SK-N-SH (cell line): ENCODE results near the gene TMEM41B.

Experiments
- CHD2 ChIP-seq: fragments of 150-350 bp; IDR thresholded peaks from 2 replicates; pipeline ENCODE4 v1.6.1; 2018; ENCODE audit warnings: low read length; ENCODE audit not compliant: partially characterized antibody
- CTCF ChIP-seq: fragments of 200-600 bp; sonication (generic); IDR thresholded peaks from 2 replicates; pipeline ENCODE4 v1.6.1; 2017; ENCODE audit warnings: antibody characterized with exemption, mild to moderate bottlenecking, moderate library complexity
- EP300 ChIP-seq, 2 experiments: IDR thresholded peaks; 2 replicates each; pipeline versions ENCODE4 v1.4.0 to v1.6.1; 2012; ENCODE audit warnings: borderline replicate concordance in 1 of 2, low read depth in 1 of 2, low read length in 1 of 2
- GABPA ChIP-seq: IDR thresholded peaks from 2 replicates; pipeline ENCODE4 v1.4.0; 2012; ENCODE audit warnings: low read depth, mild to moderate bottlenecking
- GATA2 ChIP-seq: sonication (generic); formaldehyde crosslinking; IDR thresholded peaks from 2 replicates; pipeline ENCODE4 v1.5.0; 2020; ENCODE audit warnings: mild to moderate bottlenecking, missing genetic modification reagents
- MXI1 ChIP-seq: IDR thresholded peaks from 2 replicates; pipeline ENCODE4 v1.6.1; 2012; ENCODE audit warnings: mild to moderate bottlenecking, low read depth, low read length, improper control_type of control experiment
- NFIC ChIP-seq: IDR thresholded peaks from 2 replicates; pipeline ENCODE4 v1.4.0; 2012; ENCODE audit warnings: borderline replicate concordance
- USF2 ChIP-seq: fragments of 150-350 bp; IDR thresholded peaks from 2 replicates; pipeline ENCODE4 v1.6.1; 2017; ENCODE audit warnings: antibody characterized with exemption, low read length, low read depth, borderline replicate concordance
- ZBTB33 ChIP-seq: IDR thresholded peaks from 2 replicates; pipeline ENCODE4 v1.4.0; 2012; ENCODE audit warnings: low read depth, borderline replicate concordance

GRCh38 chr11:9301720-9302119 lies 12.7 kb downstream of the TMEM41B start:
- no peak for TF ChIP-seq CHD2
- no peak for TF ChIP-seq CTCF
- TF ChIP-seq USF2, result no peak
- TF ChIP-seq EP300 (IDR thresholded peaks at IDR 0.05; ENCODE audit: borderline replicate concordance in 1 of 2, low read depth in 1 of 2, low read length in 1 of 2), result no peak
- no peak for TF ChIP-seq NFIC
- no peak for TF ChIP-seq MXI1
- no peak for TF ChIP-seq ZBTB33
- TF ChIP-seq GATA2 (CRISPR knock-in tag), result no peak
- TF ChIP-seq GABPA, result no peak
